ENCODE measurements around the gene CCHCR1.

Gene CCHCR1

DNA sequence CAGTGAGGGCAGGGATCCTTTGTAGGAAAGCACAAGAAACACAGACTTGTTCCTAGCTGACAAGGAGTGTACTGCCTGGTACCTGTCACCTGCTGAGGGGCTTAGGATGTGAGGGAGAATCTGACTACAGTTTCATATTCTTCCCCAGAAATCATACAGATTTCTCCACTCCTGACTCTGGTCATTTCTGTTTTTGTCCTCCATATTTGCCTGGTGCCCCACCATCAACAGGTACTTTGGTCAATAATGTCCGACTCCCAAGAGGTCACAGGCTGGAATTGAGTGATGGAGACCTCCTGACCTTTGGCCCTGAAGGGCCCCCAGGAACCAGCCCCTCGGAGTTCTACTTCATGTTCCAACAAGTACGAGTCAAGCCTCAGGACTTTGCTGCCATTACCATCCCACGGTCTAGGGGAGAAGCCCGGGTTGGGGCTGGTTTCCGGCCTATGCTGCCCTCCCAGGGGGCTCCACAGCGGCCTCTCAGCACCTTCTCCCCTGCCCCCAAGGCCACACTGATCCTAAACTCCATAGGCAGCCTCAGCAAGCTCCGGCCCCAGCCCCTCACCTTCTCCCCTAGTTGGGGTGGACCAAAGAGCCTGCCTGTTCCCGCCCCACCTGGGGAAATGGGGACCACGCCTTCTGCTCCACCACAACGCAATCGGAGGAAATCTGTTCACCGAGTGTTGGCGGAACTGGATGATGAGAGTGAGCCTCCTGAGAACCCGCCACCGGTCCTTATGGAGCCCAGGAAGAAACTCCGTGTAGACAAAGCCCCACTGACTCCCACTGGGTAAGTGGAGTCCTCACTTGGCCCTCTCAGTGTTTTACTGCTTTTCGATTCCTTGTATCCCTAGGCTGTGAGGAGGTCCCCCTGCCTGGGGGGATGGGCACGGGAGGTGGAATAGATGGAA, 3.9 kb upstream of the CCHCR1 start:
- no peak for DNase-seq

DNA sequence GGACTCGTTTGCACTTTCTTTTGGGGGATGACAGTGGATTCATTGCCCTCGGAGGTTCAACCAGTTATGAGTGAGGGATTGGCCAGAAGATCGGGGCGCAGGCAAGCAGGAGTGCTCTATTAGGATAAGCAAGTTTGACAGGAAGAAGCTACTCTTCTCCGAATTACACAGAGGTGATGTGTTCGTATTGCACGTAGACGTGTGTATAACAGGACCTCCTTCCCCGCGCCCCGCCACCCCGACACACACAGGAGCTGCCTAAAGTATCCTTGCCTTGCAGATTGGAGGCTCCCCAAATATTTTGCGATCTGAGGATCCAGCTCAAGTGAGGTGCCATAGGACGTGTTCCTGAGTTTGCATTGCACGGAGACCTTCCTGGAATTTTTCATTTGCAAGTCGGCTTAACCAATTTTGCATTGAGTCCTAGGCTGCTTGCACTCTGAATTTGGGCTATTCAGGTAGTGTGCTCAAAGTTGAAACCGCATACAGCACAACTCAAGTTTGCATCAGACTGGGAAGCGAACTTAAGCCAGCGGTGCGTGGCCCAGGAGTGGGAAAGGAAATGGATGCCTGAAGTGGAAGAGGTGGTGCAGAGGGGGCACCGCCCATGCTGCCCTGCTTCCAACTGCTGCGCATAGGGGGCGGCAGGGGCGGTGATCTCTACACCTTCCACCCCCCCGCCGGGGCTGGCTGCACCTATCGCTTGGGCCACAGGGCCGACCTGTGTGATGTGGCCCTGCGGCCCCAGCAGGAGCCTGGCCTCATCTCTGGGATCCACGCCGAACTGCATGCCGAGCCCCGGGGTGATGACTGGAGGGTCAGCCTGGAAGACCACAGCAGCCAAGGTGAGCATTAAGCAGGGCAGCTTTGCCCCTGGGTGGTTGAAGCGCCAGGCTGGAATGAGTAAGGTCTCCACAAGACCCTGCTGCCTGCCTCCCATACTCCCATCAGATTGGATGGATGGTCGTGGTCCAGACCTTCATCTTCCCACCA, 1.6 kb upstream of the CCHCR1 start:
- DNase-seq: peak; percentile 41

DNA sequence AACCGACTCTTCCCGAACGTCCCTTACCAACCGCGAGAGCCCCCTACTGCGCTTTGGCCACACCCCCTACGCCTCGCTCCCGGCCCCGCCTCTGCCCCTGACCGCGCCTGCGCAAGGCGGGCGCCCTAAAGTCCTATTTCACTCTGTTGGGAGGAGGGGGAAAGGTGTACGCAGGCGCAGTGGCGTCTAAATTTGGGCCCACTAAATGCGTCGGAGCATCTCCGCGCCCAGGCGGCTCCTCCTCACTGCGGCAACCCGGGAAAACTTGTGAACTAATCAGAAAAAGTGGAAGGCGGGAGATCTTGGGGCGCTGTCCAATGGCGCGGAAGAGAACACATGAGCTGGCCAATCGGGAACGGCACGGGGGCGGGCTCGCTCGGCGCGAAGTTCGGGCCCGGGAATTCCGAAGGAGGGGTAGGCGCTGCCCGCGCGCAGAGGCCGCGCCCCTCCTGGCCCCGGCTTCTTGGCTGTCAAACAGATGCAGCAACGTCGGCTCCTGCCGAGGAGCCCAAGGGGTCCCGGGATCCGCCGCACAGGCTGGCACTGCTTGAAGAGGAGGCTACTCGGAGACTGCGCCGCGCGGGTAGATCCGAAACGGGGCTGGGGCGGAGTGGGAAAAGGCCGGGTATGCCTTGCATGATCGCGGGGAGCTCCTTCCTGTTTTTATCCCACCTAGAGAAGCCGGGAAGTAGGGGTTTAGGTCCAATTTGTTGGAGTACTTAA, 699 bp upstream of the CCHCR1 start, which contains the start of gene TCF19:
Gene TCF19, plus strand, starts transcription at position 450 of the 723 bp plus-strand sequence. CDS start 881 bp downstream, outside the sequence.
- DNase-seq: peak; percentile 100

DNA sequence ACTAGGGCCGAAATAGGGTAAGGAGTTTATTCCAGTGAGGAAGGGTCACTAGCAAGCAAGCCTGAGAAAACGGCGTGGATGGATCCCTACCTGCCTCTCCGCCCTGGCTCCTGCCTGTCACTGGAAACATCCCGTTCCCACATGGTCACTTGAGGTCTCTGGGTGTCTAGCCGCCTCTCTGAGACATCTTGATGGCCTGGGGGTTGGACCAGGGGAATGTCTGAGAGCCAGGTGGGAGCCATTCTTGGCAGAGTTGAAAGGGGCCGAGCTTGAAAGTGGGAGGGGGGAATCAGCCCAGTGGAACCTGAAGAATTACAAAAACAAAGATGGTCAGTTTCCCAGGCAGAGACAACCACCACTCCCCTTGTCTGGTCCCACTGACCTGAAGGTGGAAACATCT, 961 bp downstream of the CCHCR1 start:
- DNase-seq: no peak

DNA sequence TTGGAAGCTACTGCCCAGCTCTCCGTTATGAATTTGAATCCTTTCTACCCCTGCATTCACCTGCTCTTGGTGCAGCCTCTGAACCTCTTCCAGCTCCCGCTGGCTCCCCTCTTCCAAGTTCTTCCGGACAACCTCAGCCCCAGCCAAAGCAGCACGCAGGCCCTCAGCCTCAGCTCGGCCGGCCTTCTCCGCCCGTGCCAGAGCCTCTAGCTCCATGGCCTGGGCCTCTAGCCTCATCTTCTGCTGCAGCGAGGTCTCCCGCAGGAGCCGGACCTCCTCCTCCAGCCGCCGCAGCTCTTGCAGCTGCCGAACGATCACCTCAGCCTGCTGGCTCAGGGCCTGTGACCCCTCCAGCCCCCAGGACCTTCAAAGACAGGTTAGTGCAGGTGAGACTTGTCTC, 3.2 kb downstream of the CCHCR1 start:
- no peak for DNase-seq

DNA sequence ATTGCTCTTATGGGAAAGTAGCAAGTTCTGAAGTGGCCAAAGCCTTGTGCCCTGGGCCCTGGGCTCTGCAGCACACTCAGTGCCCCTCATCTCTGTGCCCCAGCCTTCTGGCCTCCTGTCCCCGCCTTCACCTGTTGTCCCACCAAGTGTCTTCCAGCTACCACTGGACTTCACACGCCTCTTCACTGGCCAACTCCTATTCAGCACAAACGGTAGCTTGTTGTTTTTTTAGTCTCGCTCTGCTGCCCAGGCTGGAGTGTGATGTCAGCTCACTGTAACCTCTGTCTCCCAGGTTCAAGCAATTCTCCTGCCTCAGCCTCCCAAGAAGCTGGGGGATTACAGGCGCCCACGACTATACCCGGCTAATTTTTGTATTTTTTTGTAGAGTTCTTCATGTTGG, 4.8 kb downstream of the CCHCR1 start:
- DNase-seq: no peak

DNA sequence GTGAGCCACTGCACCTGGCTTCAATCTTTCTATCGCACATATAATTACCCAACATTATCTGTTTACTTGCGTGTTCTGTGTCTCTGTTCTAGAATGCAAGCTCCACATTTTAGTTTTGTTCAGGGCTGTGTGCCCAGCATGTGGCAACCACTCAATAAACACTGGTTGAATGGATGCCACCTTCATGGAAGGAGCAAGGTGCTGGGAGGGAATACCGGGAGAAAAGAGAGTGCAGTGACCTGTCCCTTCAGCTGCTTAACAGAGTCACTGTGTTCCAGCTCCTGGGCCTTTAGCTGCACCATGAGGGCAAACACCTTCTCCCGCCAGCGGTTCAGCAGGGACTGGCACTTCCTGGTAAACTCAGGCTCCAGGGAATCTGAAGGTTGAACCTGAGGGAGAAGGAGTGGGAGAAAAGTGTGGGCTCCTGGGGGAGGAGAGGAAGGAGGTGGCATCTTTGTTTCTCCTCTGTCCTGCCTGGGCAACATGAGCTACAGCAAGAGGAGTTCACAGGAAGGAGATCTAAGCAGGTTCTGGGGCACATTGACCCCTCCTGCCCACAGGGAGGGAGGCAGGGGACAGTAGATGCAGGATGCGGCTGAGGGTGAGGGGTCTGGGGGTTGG, 7.7 kb downstream of the CCHCR1 start:
- DNase-seq: no peak

DNA sequence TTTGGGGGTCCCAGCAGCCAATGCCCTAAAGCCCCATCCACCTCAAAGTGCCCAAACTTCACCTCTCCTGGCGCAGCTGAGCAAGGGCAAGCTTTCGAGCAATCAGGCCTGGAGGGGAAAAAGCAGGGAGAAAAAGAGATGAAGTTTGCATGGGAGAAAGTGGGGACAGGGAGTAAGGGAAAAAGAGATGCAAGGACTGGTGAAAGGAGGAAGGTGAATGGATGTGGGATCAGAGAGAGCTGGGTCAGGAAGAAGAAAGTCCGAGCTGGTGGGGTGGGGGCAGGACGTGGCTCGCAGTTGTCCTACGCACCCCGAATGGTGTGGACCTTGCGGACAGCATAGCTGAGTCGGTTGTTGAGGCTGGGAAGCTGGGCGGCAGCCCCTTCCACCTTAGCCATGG, 12.2 kb downstream of the CCHCR1 start:
- no peak for DNase-seq

DNA sequence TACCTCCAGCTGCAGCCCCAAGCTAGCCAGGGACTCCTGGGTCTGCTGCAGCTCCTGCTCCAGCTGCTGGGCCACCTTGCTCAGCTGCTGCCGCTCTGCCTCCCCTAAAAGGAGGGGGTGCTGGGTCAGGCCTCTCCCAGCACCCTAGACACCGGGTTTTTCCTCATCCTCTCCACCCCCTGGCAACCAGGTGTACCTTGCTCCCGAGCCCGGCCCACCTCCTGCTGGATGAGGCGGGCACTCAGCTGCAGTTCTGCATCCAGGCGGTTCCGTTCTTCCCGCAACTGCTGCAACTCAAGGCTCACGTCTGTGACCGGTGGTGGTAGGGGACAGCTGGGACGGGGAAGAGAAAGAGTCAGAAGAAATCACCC, 12.6 kb downstream of the CCHCR1 start:
- no peak for DNase-seq

DNA sequence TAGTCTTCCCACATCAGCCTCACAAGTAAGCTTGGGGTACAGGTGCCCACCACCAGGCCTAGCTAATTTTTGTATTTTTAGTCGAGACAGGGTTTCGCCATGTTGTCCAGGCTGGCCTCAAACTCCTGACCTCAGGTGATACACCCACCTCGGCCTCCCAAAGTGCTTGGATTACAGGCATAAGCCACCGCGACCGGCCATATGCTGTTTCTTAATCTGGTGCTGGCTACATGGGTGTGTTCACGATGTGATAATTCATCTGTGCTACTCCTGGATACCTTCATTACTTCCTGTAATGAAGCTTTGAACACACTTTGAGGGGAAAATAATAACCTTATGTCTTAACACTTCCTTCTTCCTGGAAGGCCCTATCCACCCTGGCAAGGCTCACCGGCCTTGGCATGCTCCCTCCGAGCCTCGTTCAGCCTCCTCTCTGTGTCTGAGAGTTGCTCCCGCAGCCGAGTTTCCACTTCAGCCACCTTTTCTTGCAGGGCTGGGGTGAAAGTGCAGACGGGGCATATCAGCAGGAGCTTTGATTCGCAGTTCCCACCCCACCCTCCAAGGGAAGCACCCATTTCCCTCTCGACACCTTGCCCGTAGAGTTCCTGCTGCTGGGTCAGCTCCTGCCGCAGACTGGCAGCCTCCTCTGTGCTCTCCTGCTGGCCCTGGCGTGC, 13.2 kb downstream of the CCHCR1 start:
- no peak for DNase-seq

DNA sequence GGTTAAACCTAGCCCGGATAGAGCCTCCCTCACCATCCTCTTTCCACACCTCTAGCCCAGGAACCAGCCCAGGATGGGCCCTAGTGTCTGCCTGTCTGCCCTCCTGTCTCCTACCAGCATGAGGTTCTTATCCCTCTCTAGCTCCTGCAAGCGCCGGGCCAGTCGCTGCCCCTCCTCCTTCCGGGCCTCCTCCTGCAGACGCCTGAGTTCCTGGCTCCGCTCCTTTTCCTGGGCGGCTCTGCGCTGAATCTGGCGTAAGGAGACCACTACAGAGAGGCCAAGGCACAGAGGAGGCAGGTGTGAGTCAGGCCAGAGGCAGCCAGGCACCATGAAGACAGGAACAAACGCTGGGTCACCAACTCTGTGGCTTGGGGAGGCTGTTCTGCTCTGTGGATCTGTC, 14.5 kb downstream of the CCHCR1 start:
- DNase-seq: no peak

DNA sequence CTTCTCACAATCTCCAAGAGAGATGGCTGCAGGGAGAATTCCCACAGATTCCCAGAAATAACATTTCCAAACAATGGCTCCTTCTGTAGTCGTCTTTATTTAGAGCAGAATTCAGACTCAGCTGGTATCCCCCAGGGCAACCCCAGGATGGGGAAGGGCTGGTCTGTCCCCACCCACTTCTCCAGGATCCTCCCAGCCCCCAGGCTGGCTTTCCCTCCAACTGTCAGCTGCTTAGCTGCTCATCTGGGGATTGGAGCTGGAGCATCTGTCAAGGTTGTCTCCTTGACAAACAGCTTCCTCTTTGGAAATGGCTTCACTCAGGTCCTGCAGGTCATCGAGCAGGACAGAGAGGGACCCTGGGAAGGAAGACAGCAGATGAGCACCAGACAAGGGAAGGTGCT, 15.2 kb downstream of the CCHCR1 start:
- no peak for DNase-seq

DNA sequence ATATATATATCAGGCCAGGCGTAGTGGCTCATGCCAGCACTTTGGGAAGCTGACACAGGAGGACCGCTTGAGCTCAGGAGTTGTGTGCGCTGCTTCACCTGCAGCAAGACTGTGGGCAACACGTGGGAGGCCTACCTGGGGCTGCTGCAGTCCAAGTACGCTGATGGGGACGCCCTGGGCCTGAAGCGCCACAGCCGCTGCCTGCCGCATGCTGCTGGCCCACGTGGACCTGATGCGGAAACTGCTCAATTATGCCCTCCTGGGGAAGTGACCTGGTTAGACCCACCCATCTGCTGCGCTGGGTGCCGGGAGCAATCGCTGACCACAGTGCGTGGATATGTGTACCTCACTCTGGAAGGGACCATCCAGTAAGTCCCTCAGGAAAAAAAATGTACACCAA, 17.0 kb downstream of the CCHCR1 start:
- DNase-seq: no peak

DNA sequence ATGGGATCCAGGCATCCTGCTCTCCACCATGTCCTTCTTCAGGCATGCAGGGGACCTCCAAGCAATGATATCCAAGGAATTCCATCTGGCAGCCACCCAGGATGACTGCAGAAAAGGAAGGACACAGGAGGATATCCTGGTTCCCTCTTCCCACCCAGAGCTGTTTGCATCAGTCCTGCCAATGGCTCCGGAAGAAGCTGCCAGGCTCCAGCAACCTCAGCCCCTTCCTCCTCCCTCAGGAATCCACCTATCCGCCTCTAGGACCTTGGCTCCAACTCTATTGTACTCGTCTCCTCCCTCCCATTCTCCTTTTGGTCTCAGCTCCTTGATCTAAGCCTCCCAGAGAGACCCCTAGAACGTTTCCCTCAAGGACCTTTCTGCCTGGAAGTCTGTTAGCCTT, 18.0 kb downstream of the CCHCR1 start:
- no peak for DNase-seq

DNA sequence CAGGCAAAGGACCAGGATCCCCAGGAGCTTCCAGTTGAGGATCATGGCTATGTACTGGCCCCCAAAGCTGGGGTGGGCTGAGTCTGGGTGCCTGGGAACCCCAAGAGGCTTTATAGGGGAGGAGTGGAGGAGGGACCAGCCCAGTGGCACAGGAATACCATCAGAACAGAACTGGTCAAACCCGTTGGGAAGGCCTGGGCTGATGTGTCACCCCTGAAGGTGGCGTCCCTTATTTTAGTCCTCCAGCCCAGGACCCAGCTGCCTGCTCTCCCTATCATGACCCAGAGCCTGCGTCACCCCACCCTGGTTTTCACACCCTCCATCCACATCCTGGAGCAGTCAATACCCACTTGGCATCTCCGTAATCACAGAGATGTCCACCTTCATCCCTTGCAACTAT, 18.6 kb downstream of the CCHCR1 start, which contains the start of gene PSORS1C2:
Gene PSORS1C2, minus strand, starts transcription at position 85 of the 400 bp plus-strand sequence. Its CDS starts 40 bp downstream, at position 45.
- no peak for DNase-seq

DNA sequence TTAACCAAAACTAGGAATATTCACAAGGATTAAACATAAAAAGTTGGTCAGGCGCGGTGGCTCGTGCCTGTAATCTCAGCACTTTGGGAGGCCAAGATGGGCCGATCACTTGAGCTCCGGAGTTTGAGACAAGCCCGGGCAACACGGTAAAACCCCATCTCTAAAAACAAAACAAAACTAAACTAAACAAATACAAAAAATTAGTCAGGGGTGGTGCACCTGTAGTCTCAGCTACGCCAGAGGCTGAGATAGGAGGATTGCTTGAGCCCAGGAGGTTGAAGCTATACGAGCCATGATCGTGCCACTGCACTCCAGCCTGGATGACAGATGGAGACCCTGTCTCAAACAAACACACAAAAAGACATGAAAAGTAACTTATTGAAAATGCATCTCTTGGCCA, 21.9 kb downstream of the CCHCR1 start:
- DNase-seq: no peak

DNA sequence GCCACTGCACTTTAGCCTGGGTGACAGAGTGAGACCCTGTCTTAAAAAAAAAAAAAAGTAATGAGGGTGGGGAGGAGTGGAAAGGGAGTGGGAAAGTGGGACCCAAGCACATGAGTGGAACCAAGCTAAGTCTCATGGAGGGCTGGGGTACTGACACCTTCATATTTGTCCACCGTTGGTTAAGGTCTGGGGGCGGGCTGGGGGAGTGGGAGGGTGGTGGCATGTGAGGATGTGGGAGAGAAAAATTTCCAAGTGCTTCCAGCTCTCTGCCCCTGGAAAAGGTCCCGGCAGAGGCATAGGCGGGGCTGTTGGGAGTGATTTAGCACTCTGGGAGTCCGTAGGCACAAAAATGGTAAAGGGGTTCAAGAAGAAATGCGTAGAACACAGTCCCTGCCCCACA, 24.8 kb downstream of the CCHCR1 start:
- no peak for DNase-seq

DNA sequence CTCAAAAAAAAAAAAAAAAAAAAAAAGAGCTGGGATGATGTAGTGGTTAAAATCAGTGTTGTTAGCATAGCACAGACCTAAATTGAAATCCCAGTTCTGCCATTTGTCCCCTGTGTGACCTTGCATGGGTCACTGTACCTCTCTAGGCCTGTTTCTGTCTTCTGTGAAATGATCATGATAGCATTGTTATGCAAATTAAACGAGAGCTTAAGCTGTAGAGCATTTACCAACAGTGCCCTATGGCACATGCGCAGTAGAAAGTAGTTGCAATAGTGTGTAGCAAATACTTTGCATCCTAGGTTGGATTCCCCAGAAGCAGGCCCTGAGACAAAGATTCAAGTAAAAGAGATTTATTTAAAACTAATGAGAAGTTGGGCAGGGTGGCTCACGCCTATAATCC, 26.0 kb downstream of the CCHCR1 start:
- no peak for DNase-seq

DNA sequence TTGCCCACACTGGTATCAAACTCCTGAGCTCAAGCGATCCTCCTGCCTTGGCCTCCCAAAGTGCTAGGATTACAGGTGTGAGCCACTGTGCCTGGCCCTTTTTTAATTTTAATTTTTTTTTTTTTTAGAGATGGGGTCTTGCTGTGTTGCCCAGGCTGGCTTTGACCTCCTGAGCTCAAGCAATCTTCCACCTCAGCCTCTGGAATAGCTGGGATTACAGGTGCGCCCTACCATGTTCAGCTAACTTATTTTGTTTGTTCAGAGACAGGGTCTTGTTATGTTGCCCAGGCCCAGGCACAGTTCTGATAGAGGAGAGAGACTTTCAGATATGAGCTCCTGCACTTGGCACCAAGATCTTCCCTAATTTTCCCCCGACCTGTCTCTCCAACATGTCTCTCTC, 26.9 kb downstream of the CCHCR1 start:
- DNase-seq: no peak

DNA sequence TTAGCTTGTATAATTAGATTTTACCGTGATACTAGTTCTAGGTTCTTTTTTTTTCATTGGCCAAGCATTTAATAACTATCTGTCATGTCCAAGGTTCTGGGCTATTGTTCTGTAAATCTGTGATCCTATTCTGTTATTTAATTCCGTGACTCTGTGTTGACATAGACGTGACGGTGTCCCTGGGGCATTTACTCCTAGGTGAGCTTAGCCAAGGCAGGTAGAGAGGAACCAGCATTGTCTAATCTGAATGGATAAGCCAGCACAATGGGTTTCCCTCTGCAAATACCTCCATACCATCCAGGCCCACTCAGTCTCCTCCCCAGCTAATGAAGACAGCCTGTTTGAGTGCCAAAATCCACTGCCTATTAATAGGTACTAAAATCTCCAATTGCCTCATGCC, 28.5 kb downstream of the CCHCR1 start:
- DNase-seq: no peak

DNA sequence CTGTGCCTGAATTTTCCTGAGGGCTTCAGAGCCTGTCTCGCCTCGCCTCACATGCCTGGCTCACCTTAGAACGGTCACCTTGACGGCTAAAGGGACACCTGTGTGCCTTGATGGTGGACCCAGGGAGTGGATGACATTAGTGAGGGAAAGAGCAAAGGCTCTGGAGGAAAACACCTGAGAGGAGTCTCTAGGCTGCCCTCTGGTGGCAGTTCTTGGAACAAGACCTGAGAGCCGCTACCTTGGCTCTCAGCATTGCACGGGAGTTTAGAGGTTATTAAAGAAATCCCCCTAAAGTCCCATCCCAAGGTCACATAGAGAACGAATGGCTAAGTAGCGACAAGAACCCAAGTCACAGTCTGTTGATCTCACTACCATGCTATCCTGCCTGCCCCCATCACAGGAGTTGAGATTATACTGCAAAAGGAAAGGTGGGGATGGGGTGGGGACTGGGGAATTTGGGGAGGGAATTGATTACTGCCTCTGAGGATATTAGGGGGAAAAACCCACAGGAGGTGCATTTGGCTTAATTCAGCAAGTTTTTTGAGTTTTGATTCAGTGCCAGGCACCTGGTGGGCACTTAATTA, 29.4 kb downstream of the CCHCR1 start:
- peak; percentile 65 for DNase-seq
